Colonic mucosa (tissue), 4 donors: ENCODE data around the gene B4GALT6. TPM values are rescaled to one million over a fixed set of nuclear protein-coding genes. Genes with fewer than 3 reads are reported as not detected.

Experiments used
- DNase-seq: peaks from one replicate; pipeline ENCODE4 v3.0.0-alpha.2; 2020
- H3K27ac ChIP-seq: fragments of 200-600 bp; one replicate; pipeline ENCODE4 v1.8.0; 2021
- H3K27me3 ChIP-seq: fragments of 200-600 bp; one replicate; pipeline ENCODE4 v1.8.0; 2021
- H3K36me3 ChIP-seq: fragments of 200-600 bp; one replicate; pipeline ENCODE4 v1.8.0; 2021
- H3K4me1 ChIP-seq: fragments of 200-600 bp; one replicate; pipeline ENCODE4 v1.8.0; 2021; ENCODE audit warnings: mild to moderate bottlenecking
- H3K4me3 ChIP-seq: fragments of 200-600 bp; one replicate; pipeline ENCODE4 v1.8.0; 2021
- H3K9ac ChIP-seq, 2 donors: one replicate each; pipeline ENCODE4 v1.7.0; 2013; ENCODE audit warnings: control low read depth in 2 of 2, low read depth in 2 of 2, low read length in 2 of 2
- H3K9me3 ChIP-seq: fragments of 200-600 bp; one replicate; pipeline ENCODE4 v1.8.0; 2021
- intact Hi-C: fragments of 100-400 bp; cut with DNase I; formaldehyde crosslinking; loops from one replicate; pipeline ENCODE4 v1.14.1; 2022
- total RNA-seq, 2 donors: library from RNA; stranded (reverse); fragmentation: NEBNext Ultra II Directional in 1 of 2; extraction: Animal tissue kit (Norgen Biotek cat#: 25700) in 1 of 2; gene quantifications; one replicate each; pipeline ENCODE4 v1.2.1, GENCODE V29; 2021
- TF ChIP-seq, protein P1 (sequence below): fragments of 200-600 bp; IDR thresholded peaks from one replicate; pipeline ENCODE4 v1.8.0; 2022; ENCODE audit warnings: antibody characterized with exemption, mild to moderate bottlenecking
- donor health status: healthy.
- donor health status: DM: no; HTN: no; CAD: no.
- donor health status: DM: no; HTN: no; CAD: no.

B4GALT6 gene
- total RNA-seq, 2 donors from 2014 or later: 5.7 to 7.5 TPM

DNA sequence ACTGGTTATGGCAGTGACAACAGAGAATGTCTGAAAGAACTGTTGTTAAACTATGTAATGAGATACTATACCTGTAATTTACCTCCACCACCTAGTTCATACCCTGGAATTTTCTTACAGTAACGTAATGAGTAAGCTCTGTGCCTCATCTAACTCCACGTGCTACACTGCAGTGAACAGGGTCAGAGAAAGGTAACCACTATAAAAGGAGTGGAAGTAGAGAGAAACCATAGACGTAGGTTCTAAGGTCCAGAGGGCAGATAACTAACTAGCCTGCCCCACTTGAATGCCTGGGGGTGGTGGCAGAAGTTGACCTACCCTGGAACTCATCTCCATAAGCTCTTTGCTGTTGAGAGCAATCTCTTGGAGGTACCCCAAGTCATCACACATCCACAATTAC lies 32.0 kb upstream of the B4GALT6 start:
- H3K36me3 ChIP-seq: no peaks in the 10 kb centered on the region
- TF ChIP-seq, protein P1, sequence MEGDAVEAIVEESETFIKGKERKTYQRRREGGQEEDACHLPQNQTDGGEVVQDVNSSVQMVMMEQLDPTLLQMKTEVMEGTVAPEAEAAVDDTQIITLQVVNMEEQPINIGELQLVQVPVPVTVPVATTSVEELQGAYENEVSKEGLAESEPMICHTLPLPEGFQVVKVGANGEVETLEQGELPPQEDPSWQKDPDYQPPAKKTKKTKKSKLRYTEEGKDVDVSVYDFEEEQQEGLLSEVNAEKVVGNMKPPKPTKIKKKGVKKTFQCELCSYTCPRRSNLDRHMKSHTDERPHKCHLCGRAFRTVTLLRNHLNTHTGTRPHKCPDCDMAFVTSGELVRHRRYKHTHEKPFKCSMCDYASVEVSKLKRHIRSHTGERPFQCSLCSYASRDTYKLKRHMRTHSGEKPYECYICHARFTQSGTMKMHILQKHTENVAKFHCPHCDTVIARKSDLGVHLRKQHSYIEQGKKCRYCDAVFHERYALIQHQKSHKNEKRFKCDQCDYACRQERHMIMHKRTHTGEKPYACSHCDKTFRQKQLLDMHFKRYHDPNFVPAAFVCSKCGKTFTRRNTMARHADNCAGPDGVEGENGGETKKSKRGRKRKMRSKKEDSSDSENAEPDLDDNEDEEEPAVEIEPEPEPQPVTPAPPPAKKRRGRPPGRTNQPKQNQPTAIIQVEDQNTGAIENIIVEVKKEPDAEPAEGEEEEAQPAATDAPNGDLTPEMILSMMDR: no peak
- DNase-seq: no peak
- H3K4me3 ChIP-seq: no peak overlapping the region
- H3K9ac ChIP-seq: no peak overlapping the region
- intact Hi-C loops: no loop called here
- no peaks in the 10 kb centered on the region for H3K9me3 ChIP-seq
- no peak overlapping the region for H3K27ac ChIP-seq
- no peaks in the 10 kb centered on the region for H3K4me1 ChIP-seq
- no peaks in the 10 kb centered on the region for H3K27me3 ChIP-seq

DNA sequence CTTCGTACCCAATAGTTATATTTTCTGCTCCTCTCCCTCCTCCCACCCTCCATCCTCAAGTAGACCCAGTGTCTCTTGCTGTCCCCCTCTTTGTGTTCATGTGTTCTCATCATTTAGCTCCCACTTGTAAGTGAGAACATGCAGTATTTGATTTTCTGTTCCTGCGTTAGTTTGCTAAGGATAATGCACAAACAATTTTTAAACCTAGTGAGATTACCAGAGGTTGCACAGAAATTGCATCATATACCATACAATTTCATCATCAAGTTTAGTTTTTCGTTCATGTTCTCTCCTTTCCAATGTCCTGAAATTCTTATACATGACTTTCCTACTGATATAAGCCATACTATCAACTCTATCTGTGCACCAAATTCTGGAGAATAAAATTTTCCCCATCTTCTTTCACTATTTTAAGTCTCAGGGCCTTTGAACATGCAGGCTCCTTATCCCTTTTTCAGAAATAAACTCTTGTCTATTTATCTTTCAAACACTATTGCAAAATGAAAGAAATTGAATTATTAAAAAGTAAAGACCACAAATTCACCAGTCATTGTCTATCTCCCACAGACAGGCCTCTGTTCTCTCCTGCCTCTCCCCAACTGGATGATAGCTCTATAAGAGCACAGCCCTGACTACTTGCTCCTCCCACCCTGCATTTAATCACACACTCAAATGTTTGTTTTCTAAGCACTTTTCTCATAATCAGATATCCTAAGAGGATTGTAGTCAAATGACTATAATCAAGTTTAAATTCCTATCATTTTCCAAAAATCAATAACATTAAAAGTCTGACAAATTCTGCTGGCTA lies 27.2 kb upstream of the B4GALT6 start:
- DNase-seq: no peak
- Histone ChIP-seq H3K9ac (no peak overlapping the region), H3K27ac (no peak overlapping the region), H3K4me1 (no peaks in the 10 kb centered on the region), H3K4me3 (no peak overlapping the region), H3K9me3 (no peaks in the 10 kb centered on the region), H3K36me3 (no peaks in the 10 kb centered on the region), H3K27me3 (no peaks in the 10 kb centered on the region)
- TF ChIP-seq, protein P1: no peak
- intact Hi-C loops: no loop called here

- no peaks in the 10 kb centered on the region for H3K36me3 ChIP-seq
- intact Hi-C loops: no loop called here
Measured at GRCh38 chr18:31710826-31711225, 26.4 kb upstream of the B4GALT6 start.

DNA sequence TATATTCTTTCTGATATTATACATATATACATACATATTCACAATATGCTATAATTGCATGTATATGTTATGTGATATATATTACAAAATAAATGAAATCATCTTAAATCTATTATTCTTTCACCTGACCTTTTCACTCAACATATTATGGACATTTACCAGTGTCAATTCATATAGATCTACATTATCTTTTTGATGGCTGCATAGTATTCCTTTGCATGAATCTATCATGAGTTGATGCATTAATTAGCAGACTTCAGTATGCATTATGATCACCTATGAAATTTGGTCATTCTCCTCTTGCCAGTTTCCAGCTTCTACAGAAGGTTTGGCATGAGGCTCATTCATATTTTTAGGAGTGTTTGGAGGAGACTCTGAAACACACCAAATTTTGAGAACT lies 23.4 kb upstream of the B4GALT6 start:
- TF ChIP-seq, protein P1: no peak
- Histone ChIP-seq H3K36me3 (no peaks in the 10 kb centered on the region), H3K9me3 (no peaks in the 10 kb centered on the region), H3K4me3 (no peak overlapping the region), H3K27me3 (no peaks in the 10 kb centered on the region), H3K4me1 (no peaks in the 10 kb centered on the region), H3K9ac (no peak overlapping the region), H3K27ac (no peak overlapping the region)
- no peak for DNase-seq
- intact Hi-C loops: no loop called here

More at GRCh38 chr18:31710826-31711225, 26.4 kb upstream of the B4GALT6 start:
- Histone ChIP-seq H3K27me3 (no peaks in the 10 kb centered on the region), H3K4me1 (no peaks in the 10 kb centered on the region), H3K9me3 (no peaks in the 10 kb centered on the region), H3K9ac (no peak overlapping the region), H3K27ac (no peak overlapping the region), H3K4me3 (no peak overlapping the region)
- TF ChIP-seq, protein P1: no peak
- no peak for DNase-seq

GRCh38 chr18:31702449-31702848 lies 18.1 kb upstream of the B4GALT6 start:
- H3K27ac ChIP-seq: no peak overlapping the region
- H3K9ac ChIP-seq: no peak overlapping the region
- TF ChIP-seq, protein P1: no peak
- DNase-seq: no peak
- no peaks in the 10 kb centered on the region for H3K4me1 ChIP-seq
- no peak overlapping the region for H3K4me3 ChIP-seq
- no peaks in the 10 kb centered on the region for H3K9me3 ChIP-seq
- H3K36me3 ChIP-seq: no peaks in the 10 kb centered on the region
- intact Hi-C loops: no loop called here
- H3K27me3 ChIP-seq: no peaks in the 10 kb centered on the region
